Loucy (cell line): Measurements from ENCODE around the gene GBF1.
A peak's percentile ranks its signal among the peaks of the same experiment; 100 is the strongest.

Experiments used
- H2AFZ ChIP-seq: fragments of 200-600 bp; sonication (generic); 2 replicates; pipeline ENCODE4 v1.6.0; 2016; ENCODE audit warnings: antibody characterized with exemption, mild to moderate bottlenecking, low read length, moderate library complexity
- H3F3A ChIP-seq: fragments of 200-600 bp; 2 replicates; pipeline ENCODE4 v1.6.0; 2016; ENCODE audit warnings: antibody characterized with exemption, low read depth, mild to moderate bottlenecking
- H3K27me3 ChIP-seq: fragments of 200-600 bp; sonication (generic); 2 replicates; pipeline ENCODE4 v1.6.1; 2014; ENCODE audit warnings: low read length, mild to moderate bottlenecking; ENCODE audit not compliant: insufficient read depth, poor library complexity, severe bottlenecking
- H3K36me3 ChIP-seq: fragments of 200-600 bp; sonication (generic); 2 replicates; pipeline ENCODE4 v1.6.1; 2016; ENCODE audit warnings: low read length; ENCODE audit not compliant: insufficient read depth
- H3K4me1 ChIP-seq: fragments of 200-600 bp; sonication (generic); 2 replicates; pipeline ENCODE4 v1.5.1; 2014; ENCODE audit warnings: low read length, mild to moderate bottlenecking; ENCODE audit not compliant: insufficient read depth, poor library complexity, severe bottlenecking
- H3K4me2 ChIP-seq: fragments of 200-600 bp; sonication (generic); 2 replicates; pipeline ENCODE4 v1.6.0; 2014; ENCODE audit warnings: antibody characterized with exemption, low read length, low read depth, mild to moderate bottlenecking; ENCODE audit not compliant: poor library complexity, severe bottlenecking
- H3K4me3 ChIP-seq: fragments of 200-600 bp; sonication (generic); 2 replicates; pipeline ENCODE4 v1.5.1; 2014; ENCODE audit warnings: low read length, mild to moderate bottlenecking, mixed read lengths; ENCODE audit not compliant: poor library complexity, severe bottlenecking
- H3K79me2 ChIP-seq: fragments of 200-600 bp; sonication (generic); 2 replicates; pipeline ENCODE4 v1.6.1; 2014; ENCODE audit warnings: low read length; ENCODE audit not compliant: insufficient read depth
- H3K9ac ChIP-seq: fragments of 200-600 bp; sonication (generic); 2 replicates; pipeline ENCODE4 v1.6.0; 2014; ENCODE audit warnings: mild to moderate bottlenecking, low read depth, low read length, moderate library complexity; ENCODE audit not compliant: poor library complexity, severe bottlenecking
- H3K9me2 ChIP-seq: fragments of 200-600 bp; sonication (generic); replicated peaks from 2 replicates; pipeline ENCODE4 v1.6.1; 2016; ENCODE audit warnings: low read depth, low read length, mixed read lengths
- H3K9me3 ChIP-seq: fragments of 200-600 bp; sonication (generic); 2 replicates; pipeline ENCODE4 v1.6.1; 2014; ENCODE audit warnings: mild to moderate bottlenecking, antibody characterized with exemption, low read length, low read depth; ENCODE audit not compliant: insufficient read depth
- H4K20me1 ChIP-seq: fragments of 200-600 bp; sonication (generic); 2 replicates; pipeline ENCODE4 v1.6.0; 2014; ENCODE audit warnings: antibody characterized with exemption, low read length, mild to moderate bottlenecking; ENCODE audit not compliant: insufficient read depth, poor library complexity, severe bottlenecking
- EZH2phosphoT487 ChIP-seq: fragments of 200-600 bp; IDR thresholded peaks from 2 replicates; pipeline ENCODE4 v1.6.1; 2018; ENCODE audit warnings: antibody characterized with exemption, mild to moderate bottlenecking, moderate library complexity, borderline replicate concordance
- TF ChIP-seq, protein P1 (sequence below): fragments of 200-600 bp; sonication (generic); conservative IDR thresholded peaks from 2 replicates; pipeline ENCODE4 v1.5.1; 2014; ENCODE audit warnings: mild to moderate bottlenecking, antibody characterized with exemption, low read length

Gene GBF1

DNA sequence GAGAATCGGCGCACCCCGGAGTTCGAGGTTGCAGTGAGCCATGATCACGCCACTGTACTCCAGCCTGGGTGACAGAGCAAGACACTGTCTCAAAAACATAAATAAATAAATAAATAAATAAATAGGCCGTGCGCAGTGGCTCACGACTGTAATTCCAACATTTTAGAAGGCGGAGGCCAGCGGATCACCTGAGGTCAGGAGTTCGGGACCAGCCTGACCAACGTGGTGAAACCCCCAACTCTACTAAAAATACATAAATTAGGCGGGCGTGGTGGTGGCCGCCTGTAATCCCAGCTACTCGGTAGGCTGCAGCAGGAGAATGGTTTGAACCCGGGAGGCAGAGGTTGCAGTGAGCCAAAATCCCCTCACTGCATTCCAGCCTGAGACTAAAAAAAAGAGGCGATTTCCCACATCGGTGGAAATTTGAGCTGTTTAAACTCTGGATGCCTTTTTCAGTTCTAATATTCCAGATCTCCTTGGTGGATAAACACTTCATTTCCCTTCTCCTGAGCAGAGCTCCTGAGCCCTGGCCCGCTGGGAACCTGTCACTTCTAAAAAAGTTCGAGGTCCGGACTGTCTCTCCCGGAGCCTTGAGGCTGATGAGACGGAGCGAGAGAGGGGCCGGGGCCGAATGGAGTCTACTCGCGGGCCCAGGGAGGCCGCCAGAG lies 148.2 kb downstream of the GBF1 start:
- Histone ChIP-seq H3F3A (no peaks in the 10 kb centered on the region), H3K4me2 (peak overlapping the region; percentile 88)

GRCh38 chr10:102394079-102394800 lies 148.9 kb downstream of the GBF1 start:
- H2AFZ ChIP-seq = peak overlapping the region; percentile 76
- no peaks in the 10 kb centered on the region for H3F3A ChIP-seq
- no peaks in the 10 kb centered on the region for H3K27me3 ChIP-seq
- H3K4me1 ChIP-seq = peaks cover 17% of the 10 kb centered on the region
- H3K4me3 ChIP-seq = peak overlapping the region; percentile 77
- no peaks in the 10 kb centered on the region for H3K9me3 ChIP-seq
- TF ChIP-seq, protein P1, sequence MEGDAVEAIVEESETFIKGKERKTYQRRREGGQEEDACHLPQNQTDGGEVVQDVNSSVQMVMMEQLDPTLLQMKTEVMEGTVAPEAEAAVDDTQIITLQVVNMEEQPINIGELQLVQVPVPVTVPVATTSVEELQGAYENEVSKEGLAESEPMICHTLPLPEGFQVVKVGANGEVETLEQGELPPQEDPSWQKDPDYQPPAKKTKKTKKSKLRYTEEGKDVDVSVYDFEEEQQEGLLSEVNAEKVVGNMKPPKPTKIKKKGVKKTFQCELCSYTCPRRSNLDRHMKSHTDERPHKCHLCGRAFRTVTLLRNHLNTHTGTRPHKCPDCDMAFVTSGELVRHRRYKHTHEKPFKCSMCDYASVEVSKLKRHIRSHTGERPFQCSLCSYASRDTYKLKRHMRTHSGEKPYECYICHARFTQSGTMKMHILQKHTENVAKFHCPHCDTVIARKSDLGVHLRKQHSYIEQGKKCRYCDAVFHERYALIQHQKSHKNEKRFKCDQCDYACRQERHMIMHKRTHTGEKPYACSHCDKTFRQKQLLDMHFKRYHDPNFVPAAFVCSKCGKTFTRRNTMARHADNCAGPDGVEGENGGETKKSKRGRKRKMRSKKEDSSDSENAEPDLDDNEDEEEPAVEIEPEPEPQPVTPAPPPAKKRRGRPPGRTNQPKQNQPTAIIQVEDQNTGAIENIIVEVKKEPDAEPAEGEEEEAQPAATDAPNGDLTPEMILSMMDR = no peak
- no peak for TF ChIP-seq EZH2phosphoT487
- H3K79me2 ChIP-seq = peaks cover 13% of the 10 kb centered on the region; the same call in 1 of the 2 replicates
- peak overlapping the region; percentile 88 for H3K4me2 ChIP-seq
- H3K9ac ChIP-seq = peak overlapping the region; percentile 79
- no peaks in the 10 kb centered on the region for H3K9me2 ChIP-seq
- H3K36me3 ChIP-seq = peaks cover 3% of the 10 kb centered on the region; the same call in 1 of the 2 replicates
- no peaks in the 10 kb centered on the region for H4K20me1 ChIP-seq

More for the DNA sequence above, 148.2 kb downstream of the GBF1 start:
- H3K9me3 ChIP-seq = no peaks in the 10 kb centered on the region
- no peaks in the 10 kb centered on the region for H3K27me3 ChIP-seq
- H3K79me2 ChIP-seq = peaks cover 13% of the 10 kb centered on the region; the same call in 1 of the 2 replicates
- peaks cover 3% of the 10 kb centered on the region; the same call in 1 of the 2 replicates for H3K36me3 ChIP-seq
- H3K4me3 ChIP-seq = peak overlapping the region; percentile 77
- H3K4me1 ChIP-seq = peaks cover 17% of the 10 kb centered on the region
- no peaks in the 10 kb centered on the region for H4K20me1 ChIP-seq
- H3K9ac ChIP-seq = peak overlapping the region; percentile 79
- H3K9me2 ChIP-seq = no peaks in the 10 kb centered on the region
- TF ChIP-seq, protein P1 = peak; percentile 82
- no peak for TF ChIP-seq EZH2phosphoT487
- peak overlapping the region; percentile 76; the same call in 1 of the 2 replicates for H2AFZ ChIP-seq

DNA sequence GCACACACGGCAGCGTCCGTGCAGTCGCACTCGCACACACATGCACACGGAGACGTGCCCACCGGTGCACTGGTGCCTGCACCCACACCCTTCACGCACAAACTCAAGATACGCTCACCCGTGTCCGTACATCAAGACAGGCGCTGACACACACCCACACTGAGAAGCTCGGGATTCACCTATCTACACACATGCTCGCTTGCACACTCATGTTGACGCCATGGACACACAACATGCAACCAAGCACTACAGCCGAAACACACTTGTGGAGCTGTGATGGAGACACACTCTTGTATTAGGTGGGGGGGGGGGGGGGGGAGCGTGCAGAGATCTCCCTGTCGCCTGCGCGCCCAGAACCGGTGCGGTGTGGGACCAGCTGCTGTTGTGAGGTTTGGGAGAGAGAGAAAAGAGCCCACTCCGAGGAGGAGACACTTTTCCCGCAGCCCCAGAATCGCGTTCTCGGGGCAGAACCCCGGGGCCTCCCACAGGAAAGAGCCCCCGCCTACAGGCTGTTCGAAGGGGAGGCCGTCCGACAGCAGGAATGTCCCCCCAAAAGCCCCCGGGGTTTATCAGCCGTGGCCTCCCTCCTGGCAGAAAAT lies 149.6 kb downstream of the GBF1 start:
- peaks cover 13% of the 10 kb centered on the region; the same call in 1 of the 2 replicates for H3K79me2 ChIP-seq
- TF ChIP-seq, protein P1 = no peak
- TF ChIP-seq EZH2phosphoT487 = no peak

More for the DNA sequence above, 149.6 kb downstream of the GBF1 start:
- Histone ChIP-seq H2AFZ (peak overlapping the region; percentile 76), H3K4me2 (peak overlapping the region; percentile 88), H3K9ac (peak overlapping the region; percentile 79), H3K4me3 (peak overlapping the region; percentile 77), H3K27me3 (no peaks in the 10 kb centered on the region), H3K9me2 (no peaks in the 10 kb centered on the region), H3K4me1 (peaks cover 20% of the 10 kb centered on the region), H3K36me3 (peaks cover 3% of the 10 kb centered on the region; the same call in 1 of the 2 replicates), H3K9me3 (no peaks in the 10 kb centered on the region), H4K20me1 (no peaks in the 10 kb centered on the region), H3F3A (no peaks in the 10 kb centered on the region)
